Measurements from ENCODE around the gene ZNF771.
A peak's percentile ranks its signal among the peaks of the same experiment; 100 is the strongest.

The ZNF771 gene

DNA sequence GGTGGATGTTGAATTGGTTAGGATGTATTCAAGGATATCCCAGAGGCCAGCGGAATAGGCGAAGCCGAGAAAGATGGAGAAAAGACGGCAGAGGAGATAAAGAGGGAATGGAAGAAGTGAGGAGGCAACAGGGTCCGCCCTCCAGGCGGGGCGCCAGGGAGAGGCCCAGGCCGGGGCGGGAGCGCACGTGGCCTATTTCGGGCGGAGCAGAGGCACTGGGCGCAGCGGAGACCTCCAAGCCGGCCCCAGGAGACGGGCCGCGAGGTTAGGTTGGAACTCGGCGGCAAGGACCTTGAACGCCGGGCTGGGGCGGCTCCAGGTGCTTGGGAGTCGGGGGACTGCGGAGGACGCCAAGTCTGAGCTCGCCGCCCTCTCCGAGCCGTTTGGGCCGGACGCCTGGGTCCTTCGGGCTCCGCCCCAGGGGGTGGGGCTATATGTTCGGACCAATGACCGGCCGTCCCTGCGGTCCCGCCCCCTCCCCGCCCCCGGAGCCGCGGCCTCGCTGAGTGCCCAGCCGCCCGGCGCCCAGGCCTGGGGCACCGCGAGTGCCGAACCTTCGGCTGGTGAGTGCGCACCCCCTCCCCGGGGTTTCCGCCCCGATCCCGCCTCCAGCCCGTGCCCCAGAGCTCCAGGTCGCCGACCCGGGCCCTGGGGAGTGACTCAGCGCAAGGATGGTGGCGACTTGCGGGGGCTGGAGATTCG, at the start of gene ZNF771:
ZNF771 (plus strand) TSS at position 505 of the 702 bp plus-strand sequence. CDS start 448 bp downstream, outside the sequence.
- Histone ChIP-seq H3K9me3 (ENCODE audit: control insufficient read depth, low read length) (no peaks in the 10 kb centered on the region), H3K4me3 (ENCODE audit: low read depth, low read length) (peak within 1 kb of the TSS; percentile 69), H3K4me1 (peaks cover 12% of the 10 kb centered on the region), H3K27me3 (ENCODE audit: control insufficient read depth, insufficient read depth, low read length) (no peaks in the 10 kb centered on the region), H3K36me3 (ENCODE audit: control insufficient read depth, insufficient read depth, low read length) (no peaks in the 10 kb centered on the region), H3K27ac (peak within 1 kb of the TSS; percentile 84), H3K79me2 (peaks cover 9% of the 10 kb centered on the region), H3K9ac (peak within 1 kb of the TSS; percentile 58), H3K4me2 (ENCODE audit: low read length) (peak within 1 kb of the TSS; percentile 89), H2AFZ (peak within 1 kb of the TSS; percentile 94)
- TF ChIP-seq, protein P1, sequence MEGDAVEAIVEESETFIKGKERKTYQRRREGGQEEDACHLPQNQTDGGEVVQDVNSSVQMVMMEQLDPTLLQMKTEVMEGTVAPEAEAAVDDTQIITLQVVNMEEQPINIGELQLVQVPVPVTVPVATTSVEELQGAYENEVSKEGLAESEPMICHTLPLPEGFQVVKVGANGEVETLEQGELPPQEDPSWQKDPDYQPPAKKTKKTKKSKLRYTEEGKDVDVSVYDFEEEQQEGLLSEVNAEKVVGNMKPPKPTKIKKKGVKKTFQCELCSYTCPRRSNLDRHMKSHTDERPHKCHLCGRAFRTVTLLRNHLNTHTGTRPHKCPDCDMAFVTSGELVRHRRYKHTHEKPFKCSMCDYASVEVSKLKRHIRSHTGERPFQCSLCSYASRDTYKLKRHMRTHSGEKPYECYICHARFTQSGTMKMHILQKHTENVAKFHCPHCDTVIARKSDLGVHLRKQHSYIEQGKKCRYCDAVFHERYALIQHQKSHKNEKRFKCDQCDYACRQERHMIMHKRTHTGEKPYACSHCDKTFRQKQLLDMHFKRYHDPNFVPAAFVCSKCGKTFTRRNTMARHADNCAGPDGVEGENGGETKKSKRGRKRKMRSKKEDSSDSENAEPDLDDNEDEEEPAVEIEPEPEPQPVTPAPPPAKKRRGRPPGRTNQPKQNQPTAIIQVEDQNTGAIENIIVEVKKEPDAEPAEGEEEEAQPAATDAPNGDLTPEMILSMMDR (IDR thresholded peaks at IDR 0.05): peak; percentile 14

DNA sequence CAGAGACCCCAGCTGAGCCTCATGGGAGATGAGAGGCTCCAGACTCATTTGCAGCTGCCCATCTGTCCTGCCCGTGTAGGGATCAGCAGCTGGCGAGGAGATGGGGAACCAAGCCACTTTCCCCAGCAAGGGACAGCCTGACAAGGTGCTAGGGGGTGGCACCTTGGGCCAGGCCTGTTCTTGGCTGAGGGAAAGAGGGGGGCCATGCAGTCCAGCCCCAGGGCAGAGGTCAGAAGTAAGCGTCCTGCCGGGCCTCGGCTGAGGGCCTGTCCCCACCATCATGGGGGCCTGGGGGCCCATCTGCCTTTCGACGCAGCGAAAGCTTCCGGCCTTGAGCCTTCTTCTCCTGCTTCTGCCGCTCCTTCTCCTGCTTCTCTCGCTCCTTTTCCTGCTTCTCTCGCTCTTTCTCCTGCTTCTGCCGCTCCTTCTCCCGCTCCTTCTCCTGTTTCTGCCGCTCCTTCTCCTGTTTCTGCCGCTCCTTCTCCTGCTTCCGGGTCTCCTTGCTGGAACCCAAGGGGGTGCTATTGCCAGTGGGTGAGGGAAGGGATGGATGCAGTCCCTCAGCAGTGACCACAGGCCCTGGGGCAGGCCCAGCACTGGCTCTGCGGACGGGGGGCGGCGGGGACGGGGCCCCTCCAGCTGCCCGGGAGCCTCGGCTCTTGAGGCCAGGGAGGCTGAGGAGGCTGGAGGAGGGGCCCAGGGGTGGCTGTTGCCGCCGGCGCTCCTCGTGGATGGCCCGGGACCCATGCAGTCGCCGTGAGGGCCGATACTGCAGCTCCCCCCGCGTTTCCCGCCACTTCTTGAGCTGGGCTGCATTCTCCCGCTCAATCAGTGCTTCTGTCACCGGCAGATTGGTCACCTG, 49.5 kb upstream of the ZNF771 start:
- Histone ChIP-seq H3K4me2 (ENCODE audit: low read length) (no peak overlapping the region), H3K27me3 (ENCODE audit: control insufficient read depth, insufficient read depth, low read length) (no peaks in the 10 kb centered on the region), H3K79me2 (peaks cover 3% of the 10 kb centered on the region), H3K27ac (no peak overlapping the region), H3K4me1 (peaks cover 6% of the 10 kb centered on the region), H3K36me3 (ENCODE audit: control insufficient read depth, insufficient read depth, low read length) (no peaks in the 10 kb centered on the region), H3K4me3 (ENCODE audit: low read depth, low read length) (no peak overlapping the region), H3K9me3 (ENCODE audit: control insufficient read depth, low read length) (no peaks in the 10 kb centered on the region), H3K9ac (no peak overlapping the region), H2AFZ (no peak overlapping the region)
- TF ChIP-seq, protein P1 (IDR thresholded peaks at IDR 0.05): no peak

DNA sequence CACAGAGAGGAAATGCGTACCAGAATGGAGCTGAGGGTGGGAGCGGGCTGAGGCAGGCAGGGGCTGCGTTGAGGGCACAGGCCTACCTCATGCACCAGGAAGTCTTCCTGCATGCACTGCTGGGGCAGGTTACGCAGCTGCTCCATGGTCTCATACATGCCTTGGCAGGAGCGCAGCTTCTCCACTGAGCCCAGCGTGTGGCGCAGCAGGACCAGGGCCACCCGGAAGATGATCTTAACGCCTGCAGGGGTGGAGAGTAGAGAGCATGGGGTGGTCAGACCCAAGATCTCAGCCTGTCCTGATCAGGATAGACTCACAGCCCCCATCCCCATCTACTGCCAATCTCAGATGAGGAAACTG, 48.8 kb upstream of the ZNF771 start:
- no peak overlapping the region for H3K27ac ChIP-seq
- no peak overlapping the region for H3K4me3 ChIP-seq (ENCODE audit: low read depth, low read length)
- H3K4me1 ChIP-seq: peaks cover 6% of the 10 kb centered on the region
- H3K27me3 ChIP-seq (ENCODE audit: control insufficient read depth, insufficient read depth, low read length): no peaks in the 10 kb centered on the region
- no peak overlapping the region for H3K4me2 ChIP-seq (ENCODE audit: low read length)
- no peaks in the 10 kb centered on the region for H3K9me3 ChIP-seq (ENCODE audit: control insufficient read depth, low read length)
- no peak overlapping the region for H2AFZ ChIP-seq
- H3K36me3 ChIP-seq (ENCODE audit: control insufficient read depth, insufficient read depth, low read length): no peaks in the 10 kb centered on the region
- H3K9ac ChIP-seq: no peak overlapping the region
- peaks cover 3% of the 10 kb centered on the region for H3K79me2 ChIP-seq
- TF ChIP-seq, protein P1 (IDR thresholded peaks at IDR 0.05): no peak

DNA sequence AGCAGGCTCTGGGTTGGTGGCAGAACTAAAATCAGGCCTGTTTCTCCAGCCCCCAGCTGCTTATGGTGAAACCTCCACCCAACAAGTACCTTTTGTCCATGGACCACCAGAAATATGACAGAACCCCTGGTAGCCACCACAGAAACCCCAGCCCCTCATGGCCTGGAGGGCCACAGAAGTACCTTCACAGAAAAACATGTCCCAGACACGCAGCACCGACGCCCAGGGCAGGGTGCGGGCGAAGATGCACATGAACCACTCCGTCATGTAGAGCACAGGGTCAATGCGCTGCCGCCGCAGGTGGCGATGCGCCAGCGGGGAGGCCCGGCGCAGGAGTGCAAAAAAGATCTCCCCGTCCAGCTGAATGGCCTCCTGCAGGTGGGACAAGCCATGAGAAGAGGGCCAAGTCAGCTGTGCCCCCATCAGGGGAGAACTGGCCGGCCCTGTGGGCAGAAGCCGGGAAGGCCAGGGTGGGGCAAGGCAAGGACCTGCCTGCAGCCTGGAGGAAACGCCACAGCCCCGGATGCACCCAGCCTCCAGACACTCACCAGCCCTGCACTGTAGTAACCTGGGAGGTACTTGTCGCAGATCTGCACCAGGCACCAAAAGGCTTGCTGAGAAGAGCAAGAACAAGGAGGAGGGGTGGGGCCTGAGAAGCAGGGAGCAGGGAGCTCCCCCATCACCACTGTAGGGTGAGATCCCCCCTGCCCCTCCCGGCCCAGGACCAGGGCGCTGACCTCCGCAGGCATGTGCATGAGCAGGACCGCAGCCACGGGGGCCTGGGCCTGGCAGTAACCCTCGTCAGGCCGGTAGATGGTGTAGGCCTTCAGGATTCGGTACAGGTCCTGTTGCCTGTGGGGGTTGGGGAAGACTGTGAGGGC, 48.2 kb upstream of the ZNF771 start:
- no peak overlapping the region for H3K4me3 ChIP-seq (ENCODE audit: low read depth, low read length)

More for the DNA sequence above, 48.2 kb upstream of the ZNF771 start:
- Histone ChIP-seq H3K27me3 (ENCODE audit: control insufficient read depth, insufficient read depth, low read length) (no peaks in the 10 kb centered on the region), H3K9me3 (ENCODE audit: control insufficient read depth, low read length) (no peaks in the 10 kb centered on the region), H3K4me2 (ENCODE audit: low read length) (no peak overlapping the region), H3K27ac (no peak overlapping the region), H3K4me1 (peaks cover 6% of the 10 kb centered on the region), H2AFZ (no peak overlapping the region), H3K36me3 (ENCODE audit: control insufficient read depth, insufficient read depth, low read length) (no peaks in the 10 kb centered on the region), H3K9ac (no peak overlapping the region), H3K79me2 (peaks cover 6% of the 10 kb centered on the region)
- TF ChIP-seq, protein P1 (IDR thresholded peaks at IDR 0.05): no peak

Data from parathyroid adenoma (tissue), 2 donors.